HG02610 (cell line): ENCODE measurements around the gene IRF2.

ENCODE experiments used
- ATAC-seq: cut with Tn5 transposase; IDR thresholded peaks from one replicate; pipeline ENCODE4 v1.9.1; 2021; ENCODE audit warnings: mild to moderate bottlenecking, moderate library complexity; ENCODE audit not compliant: unreplicated experiment

Gene IRF2

GRCh38 chr4:184433258-184433892 is 41.0 kb downstream of the IRF2 start:
- no peak for ATAC-seq

GRCh38 chr4:184432127-184432922 is 42.0 kb downstream of the IRF2 start:
- ATAC-seq = no peak

- no peak for ATAC-seq
Observed at GRCh38 chr4:184430163-184430562, 44.2 kb downstream of the IRF2 start.

GRCh38 chr4:184428787-184429186 is 45.6 kb downstream of the IRF2 start:
- ATAC-seq = no peak

GRCh38 chr4:184427687-184428086 is 46.7 kb downstream of the IRF2 start:
- no peak for ATAC-seq

- ATAC-seq = no peak
Observed at GRCh38 chr4:184427093-184427492, 47.3 kb downstream of the IRF2 start.

GRCh38 chr4:184424993-184425758 is 49.2 kb downstream of the IRF2 start:
- no peak for ATAC-seq

- ATAC-seq = no peak
Observed at GRCh38 chr4:184424279-184424678, 50.1 kb downstream of the IRF2 start.

- peak; percentile 34 for ATAC-seq
Observed at GRCh38 chr4:184423003-184423686, 51.2 kb downstream of the IRF2 start.

GRCh38 chr4:184422378-184422777 is 52.0 kb downstream of the IRF2 start:
- no peak for ATAC-seq

- ATAC-seq = no peak
Observed at GRCh38 chr4:184421533-184422155, 52.7 kb downstream of the IRF2 start.

GRCh38 chr4:184420881-184421416 is 53.4 kb downstream of the IRF2 start:
- ATAC-seq = peak; percentile 59

GRCh38 chr4:184420402-184420801 is 53.9 kb downstream of the IRF2 start:
- no peak for ATAC-seq

- ATAC-seq = no peak
Observed at GRCh38 chr4:184419976-184420375, 54.4 kb downstream of the IRF2 start.

- ATAC-seq = peak; percentile 53
Observed at GRCh38 chr4:184417802-184418511, 56.4 kb downstream of the IRF2 start.

GRCh38 chr4:184416913-184417734 is 57.2 kb downstream of the IRF2 start:
- ATAC-seq = peak; percentile 40

- no peak for ATAC-seq
Observed at GRCh38 chr4:184415071-184415470, 59.3 kb downstream of the IRF2 start.

- ATAC-seq = no peak
Observed at GRCh38 chr4:184413261-184414046, 60.9 kb downstream of the IRF2 start.
